Astrocyte of the spinal cord (primary cell): Measurements from ENCODE around the gene KRTAP10-3.
"Not testable (repeated sequence)": the region's sequence is repeated elsewhere in the genome, so short reads cannot be mapped to it uniquely, and the experiment has no call there.

Source experiments
- DNase-seq: peaks from one replicate; pipeline ENCODE4 v3.0.0; 2011; ENCODE audit warnings: low read depth, low spot score
- H3K4me3 ChIP-seq: 2 replicates; pipeline ENCODE4 v1.5.1; 2011; ENCODE audit warnings: low read depth, mild to moderate bottlenecking, low read length, moderate library complexity
- CTCF ChIP-seq: IDR thresholded peaks from 2 replicates; pipeline ENCODE4 v1.5.1; 2012; ENCODE audit warnings: low read depth, mild to moderate bottlenecking, low read length, inconsistent platforms
- in situ Hi-C: cut with HindIII; loops from 2 replicates; pipeline ENCODE4 v1.10.0; 2017; ENCODE audit warnings: low sequenced_read_pairs

KRTAP10-3 gene

GRCh38 chr21:44566403-44566802 is 7.8 kb upstream of the KRTAP10-3 start:
- in situ Hi-C loops = no loop called here
- no peak for DNase-seq

GRCh38 chr21:44564886-44565598 is 6.4 kb upstream of the KRTAP10-3 start:
- in situ Hi-C loops = no loop called here
- no peak overlapping the region for H3K4me3 ChIP-seq
- no peak for DNase-seq
- TF ChIP-seq CTCF = no peak

More at GRCh38 chr21:44566403-44566802, 7.8 kb upstream of the KRTAP10-3 start:
- H3K4me3 ChIP-seq = no peak overlapping the region
- TF ChIP-seq CTCF = no peak

DNA sequence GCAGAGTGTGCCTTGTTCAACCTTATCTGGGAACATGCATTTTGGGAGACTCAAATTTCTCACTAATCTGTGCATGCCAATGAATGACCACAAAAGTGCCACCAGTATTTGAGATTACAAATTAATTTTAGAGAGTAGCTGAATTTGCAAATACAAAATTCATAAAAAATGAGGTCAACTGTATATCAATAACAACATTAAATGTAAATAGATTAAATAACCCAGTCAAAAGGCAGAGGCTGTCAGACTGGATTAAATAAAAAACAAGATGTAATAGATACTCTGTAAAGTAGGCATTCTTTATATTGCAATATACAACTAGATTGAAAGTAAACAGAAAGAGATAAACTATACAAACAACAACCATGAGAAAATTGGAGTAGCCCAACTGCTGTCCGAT is 5.5 kb upstream of the KRTAP10-3 start:
- in situ Hi-C loops = no loop called here
- no peak for TF ChIP-seq CTCF
- no peak overlapping the region for H3K4me3 ChIP-seq
- DNase-seq = no peak

DNA sequence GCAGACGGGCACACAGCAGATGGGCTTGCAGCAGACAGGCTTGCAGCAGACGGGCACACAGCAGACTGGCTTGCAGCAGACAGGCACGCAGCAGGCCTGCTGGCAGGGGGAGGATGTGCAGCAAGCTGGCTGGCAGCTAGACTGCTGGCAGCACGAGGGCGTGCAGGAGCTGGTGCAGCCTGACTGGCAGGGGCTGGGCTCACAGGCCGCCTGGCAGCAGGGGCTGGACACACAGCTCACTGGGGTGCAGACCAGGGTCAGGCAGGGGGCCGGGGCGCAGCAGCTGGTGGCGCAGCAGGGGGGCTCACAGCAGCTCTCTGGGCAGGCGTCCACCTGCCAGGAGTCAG is 293 bp downstream of the KRTAP10-3 start:
- DNase-seq, H3K4me3 ChIP-seq, in situ Hi-C loops: not testable (repeated sequence)

GRCh38 chr21:44557491-44558328 is 885 bp downstream of the KRTAP10-3 start:
- no peak for TF ChIP-seq CTCF
- no peak for DNase-seq
- in situ Hi-C loops = no loop called here
- no peak overlapping the region for H3K4me3 ChIP-seq

- no peak overlapping the region for H3K4me3 ChIP-seq
- DNase-seq = no peak
- in situ Hi-C loops = no loop called here
- no peak for TF ChIP-seq CTCF
These were observed 1.7 kb downstream of the KRTAP10-3 start for GRCh38 chr21:44556879-44557278.
